Pancreas (tissue), 10 donors: Measurements from ENCODE around the gene FLNA. TPM values are rescaled to one million over a fixed set of nuclear protein-coding genes. Genes with fewer than 3 reads are reported as not detected.

Experiments
- ATAC-seq, 4 donors: fragments of 200-7000 bp; cut with Tn5 transposase; one replicate each; pipeline versions ENCODE4 v1.8.0 to v1.9.1; 2020; ENCODE audit warnings: mild to moderate bottlenecking in 4 of 4, moderate library complexity in 4 of 4
- DNase-seq, 6 donors: peaks; one replicate each; pipeline ENCODE4 v3.0.0-alpha.2; 2020
- FAIRE-seq: peaks from 2 replicates; lab custom pipeline; 2012; peaks lifted over from hg19 to GRCh38; lab: Jason Lieb, UNC
- H3K27ac ChIP-seq, 4 donors: fragments of 200-600 bp; sonication (generic); 1 replicate in 3 of 4; 2 replicates in 1 of 4; pipeline versions ENCODE4 v1.5.0 to v1.8.0; 2020
- H3K27me3 ChIP-seq, 4 donors: fragments of 200-600 bp; one replicate each; pipeline ENCODE4 v1.8.0; 2021
- H3K36me3 ChIP-seq, 3 donors: fragments of 200-600 bp; sonication (generic) in 1 of 3; one replicate each; pipeline versions ENCODE4 v1.5.0 to v1.8.0; 2020 to 2021
- H3K4me1 ChIP-seq, 3 donors: fragments of 200-600 bp; one replicate each; pipeline ENCODE4 v1.8.0; 2021
- H3K4me3 ChIP-seq, 4 donors: fragments of 200-600 bp; sonication (generic) in 2 of 4; one replicate each; pipeline versions ENCODE4 v1.5.0 to v1.8.0; 2020 to 2021
- H3K9me3 ChIP-seq, 4 donors: fragments of 200-600 bp; one replicate each; pipeline ENCODE4 v1.8.0; 2021
- CTCF ChIP-seq, 4 donors: fragments of 200-600 bp; sonication (generic) in 3 of 4; IDR thresholded peaks; one replicate each; pipeline versions ENCODE4 v1.5.0 to v1.8.0; 2021; ENCODE audit warnings: antibody characterized with exemption in 4 of 4
- WGBS, 2 donors: extraction: QIAGEN DNeasy Blood & Tissue Kit; methylation state at CpG; one replicate each; pipeline ENCODE4 v1.1.7; 2013; 5-methylcytosine and 5-hydroxymethylcytosine counted together
- intact Hi-C, 3 donors: fragments of 100-400 bp; cut with DNase I; formaldehyde crosslinking; loops; one replicate each; pipeline versions ENCODE4 v1.11.1 to v1.14.2; 2022
- polyA plus RNA-seq, 2 donors: library from polyadenylated mRNA; stranded (reverse); fragments of 200-250 nt; gene quantifications; one replicate each; pipeline ENCODE4 v1.2.3, GENCODE V29; 2013
- total RNA-seq, 6 donors: library from RNA; stranded (reverse); fragmentation: NEBNext Ultra II Directional in 4 of 6; extraction: Animal tissue kit (Norgen Biotek cat#: 25700) in 4 of 6; gene quantifications; one replicate each; pipeline versions ENCODE4 v1.2.1 to v1.2.4, GENCODE V29; 2021 to 2023
- donor health status: healthy with polysubstance abuse.
- donor health status: DM: no; HTN: no; CAD: no; lungs with moderate emphysema.
- donor health status: DM: no; HTN: no; CAD: no.
- donor health status: control.
- donor health status: control.
- donor health status: Bipolar disorder and iron deficiency.
- donor health status: DM: yes; HTN: yes; CAD: no.
- donor health status: DM: no; HTN: no; CAD: no.
- donor health status: DM: no; HTN: no; CAD: no.
- donor health status: DM: yes; HTN: yes; CAD: no.

The FLNA gene
- total and polyA plus RNA-seq, 8 donors = 67.0 to 298 (median 184) TPM

- no peak for TF ChIP-seq CTCF (IDR thresholded peaks at IDR 0.05)
- no peak for ATAC-seq
- H3K27ac ChIP-seq = no peak overlapping the region
- FAIRE-seq = no peak
- WGBS, 2 donors = 68 to 77% methylated on average over 11 of the region's 11 CpGs
- intact Hi-C loops = no loop called here
- no peaks in the 10 kb centered on the region for H3K9me3 ChIP-seq
- no peaks in the 10 kb centered on the region for H3K36me3 ChIP-seq
- DNase-seq = no peak
- no peak overlapping the region for H3K4me3 ChIP-seq
- H3K4me1 ChIP-seq = no peaks in the 10 kb centered on the region
- H3K27me3 ChIP-seq = peaks cover 0 to 13% (median 0%) of the 10 kb centered on the region in 4 donors
Observed at GRCh38 chrX:154320406-154320805, 54.0 kb downstream of the FLNA start.

- intact Hi-C loops = no loop called here
- DNase-seq = peak in 1 of 6 donors; percentile 23
- 5 to 27% methylated on average over 7 of the region's 7 CpGs for WGBS, 2 donors
- no peak overlapping the region for H3K4me3 ChIP-seq
- no peaks in the 10 kb centered on the region for H3K9me3 ChIP-seq
- no peak for FAIRE-seq
- no peak overlapping the region for H3K27ac ChIP-seq
- peak in 3 of 4 donors; percentile 37 to 73 (median 50) for ATAC-seq
- H3K27me3 ChIP-seq = peaks cover 0 to 18% (median 0%) of the 10 kb centered on the region in 4 donors
- no peaks in the 10 kb centered on the region for H3K36me3 ChIP-seq
- H3K4me1 ChIP-seq = no peaks in the 10 kb centered on the region
- peak in 2 of 4 donors; percentile 11 to 25 for TF ChIP-seq CTCF (IDR thresholded peaks at IDR 0.05)
Observed at GRCh38 chrX:154317391-154317995, 56.9 kb downstream of the FLNA start.

- intact Hi-C loops = no loop called here
- no peak for ATAC-seq
Observed at GRCh38 chrX:154315416-154315815, 59.0 kb downstream of the FLNA start.

GRCh38 chrX:154313147-154313546, 61.3 kb downstream of the FLNA start:
- intact Hi-C loops = no loop called here
- FAIRE-seq = no peak
- Histone ChIP-seq H3K4me1 (no peaks in the 10 kb centered on the region), H3K4me3 (no peak overlapping the region), H3K9me3 (no peaks in the 10 kb centered on the region), H3K27ac (no peak overlapping the region), H3K36me3 (no peaks in the 10 kb centered on the region), H3K27me3 (peaks cover 0 to 11% (median 0%) of the 10 kb centered on the region in 4 donors)
- TF ChIP-seq CTCF (IDR thresholded peaks at IDR 0.05) = no peak
- DNase-seq = no peak
- WGBS, 2 donors = 79 to 86% methylated on average over 5 of the region's 5 CpGs
- no peak for ATAC-seq

More at GRCh38 chrX:154315416-154315815, 59.0 kb downstream of the FLNA start:
- WGBS, 2 donors = 66 to 74% methylated on average over 3 of the region's 3 CpGs
- H3K4me3 ChIP-seq = no peak overlapping the region
- no peak for FAIRE-seq
- H3K4me1 ChIP-seq = no peaks in the 10 kb centered on the region
- TF ChIP-seq CTCF (IDR thresholded peaks at IDR 0.05) = no peak
- H3K36me3 ChIP-seq = no peaks in the 10 kb centered on the region
- no peak overlapping the region for H3K27ac ChIP-seq
- peaks cover 0 to 11% (median 0%) of the 10 kb centered on the region in 4 donors for H3K27me3 ChIP-seq
- no peaks in the 10 kb centered on the region for H3K9me3 ChIP-seq
- no peak for DNase-seq

- Histone ChIP-seq H3K36me3 (no peaks in the 10 kb centered on the region), H3K9me3 (no peaks in the 10 kb centered on the region), H3K4me3 (no peak overlapping the region), H3K27ac (no peak overlapping the region), H3K27me3 (peaks cover 0 to 7% (median 0%) of the 10 kb centered on the region in 4 donors), H3K4me1 (no peaks in the 10 kb centered on the region)
- WGBS, 2 donors = 78 to 87% methylated on average over 7 of the region's 7 CpGs
- intact Hi-C loops = no loop called here
- FAIRE-seq (no peak), DNase-seq (no peak), ATAC-seq (no peak)
- no peak for TF ChIP-seq CTCF (IDR thresholded peaks at IDR 0.05)
Observed at GRCh38 chrX:154312116-154312515, 62.3 kb downstream of the FLNA start.
